ENCODE measurements around the gene FRZB. TPM values are rescaled to one million over a fixed set of nuclear protein-coding genes. Genes with fewer than 3 reads are reported as not detected.

Gene FRZB
- total and polyA plus RNA-seq, 12 donors, result 0.30 to 2.5 (median 1.6) TPM

DNA sequence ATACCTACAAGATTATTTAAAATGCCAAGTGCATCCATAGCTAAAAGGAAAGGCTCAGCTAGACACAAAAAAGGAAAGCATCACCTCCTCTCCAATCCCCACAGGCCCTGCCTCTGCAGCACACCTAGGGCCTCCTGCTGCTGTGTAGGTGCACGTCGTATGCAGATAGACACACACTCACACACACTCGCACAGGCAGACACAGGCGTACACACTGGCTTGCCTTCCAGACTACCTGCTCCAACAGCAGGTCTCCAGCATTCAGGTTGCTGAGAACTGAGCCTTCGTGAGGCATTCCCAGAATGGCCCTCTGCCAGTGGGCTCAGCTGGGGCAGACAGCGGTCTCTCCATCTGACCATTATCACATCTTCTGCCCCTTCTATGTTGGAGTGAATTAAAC is 35.3 kb upstream of the FRZB start:
- Histone ChIP-seq H3K4me3 (no peak overlapping the region), H3K27me3 (no peaks in the 10 kb centered on the region), H3K9me3 (replicated peaks in 1 of 3) (no peaks in the 10 kb centered on the region), H3K4me1 (replicated peaks in 1 of 2) (no peaks in the 10 kb centered on the region), H3K36me3 (replicated peaks in 1 of 2) (no peaks in the 10 kb centered on the region), H3K27ac (no peak overlapping the region)
- WGBS, 4 donors, result 88 to 97% (median 96%) methylated on average over 4 to 6 of the region's 6 CpGs
- TF ChIP-seq, protein P1, sequence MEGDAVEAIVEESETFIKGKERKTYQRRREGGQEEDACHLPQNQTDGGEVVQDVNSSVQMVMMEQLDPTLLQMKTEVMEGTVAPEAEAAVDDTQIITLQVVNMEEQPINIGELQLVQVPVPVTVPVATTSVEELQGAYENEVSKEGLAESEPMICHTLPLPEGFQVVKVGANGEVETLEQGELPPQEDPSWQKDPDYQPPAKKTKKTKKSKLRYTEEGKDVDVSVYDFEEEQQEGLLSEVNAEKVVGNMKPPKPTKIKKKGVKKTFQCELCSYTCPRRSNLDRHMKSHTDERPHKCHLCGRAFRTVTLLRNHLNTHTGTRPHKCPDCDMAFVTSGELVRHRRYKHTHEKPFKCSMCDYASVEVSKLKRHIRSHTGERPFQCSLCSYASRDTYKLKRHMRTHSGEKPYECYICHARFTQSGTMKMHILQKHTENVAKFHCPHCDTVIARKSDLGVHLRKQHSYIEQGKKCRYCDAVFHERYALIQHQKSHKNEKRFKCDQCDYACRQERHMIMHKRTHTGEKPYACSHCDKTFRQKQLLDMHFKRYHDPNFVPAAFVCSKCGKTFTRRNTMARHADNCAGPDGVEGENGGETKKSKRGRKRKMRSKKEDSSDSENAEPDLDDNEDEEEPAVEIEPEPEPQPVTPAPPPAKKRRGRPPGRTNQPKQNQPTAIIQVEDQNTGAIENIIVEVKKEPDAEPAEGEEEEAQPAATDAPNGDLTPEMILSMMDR (IDR thresholded peaks at IDR 0.05), result no peak
- no peak for TF ChIP-seq POLR2A (IDR thresholded peaks at IDR 0.05)
- no peak for DNase-seq
- intact Hi-C loops (cut with DNase I), result no loop called here

DNA sequence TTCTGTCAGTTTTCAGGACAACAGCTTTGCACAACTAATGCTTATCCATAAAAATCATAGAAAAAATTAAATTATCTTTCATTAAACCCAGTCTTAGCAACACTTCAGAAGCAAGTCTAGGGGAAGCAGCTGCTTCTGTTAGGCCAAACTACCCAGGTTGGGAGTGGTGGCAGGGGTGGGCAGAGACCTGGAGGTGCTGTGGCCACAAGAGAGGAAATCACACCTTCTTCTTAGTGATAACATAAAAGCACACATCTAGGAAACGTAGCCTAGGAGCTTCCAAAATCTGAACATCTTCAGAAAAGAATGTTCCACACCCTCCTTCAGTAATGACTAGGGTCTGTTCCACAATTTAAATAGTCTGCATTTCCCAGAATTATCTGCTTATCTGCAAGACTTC is 32.3 kb upstream of the FRZB start:
- Histone ChIP-seq H3K27ac (no peak overlapping the region), H3K4me1 (replicated peaks in 1 of 2) (no peaks in the 10 kb centered on the region), H3K4me3 (no peak overlapping the region), H3K36me3 (replicated peaks in 1 of 2) (no peaks in the 10 kb centered on the region), H3K27me3 (no peaks in the 10 kb centered on the region), H3K9me3 (replicated peaks in 1 of 3) (no peaks in the 10 kb centered on the region)
- TF ChIP-seq POLR2A (IDR thresholded peaks at IDR 0.05), result no peak
- TF ChIP-seq, protein P1 (IDR thresholded peaks at IDR 0.05), result no peak
- 64 to 87% (median 74%) methylated on average over 1 of the region's 1 CpG for WGBS, 4 donors
- intact Hi-C loops (cut with DNase I), result no loop called here
- no peak for DNase-seq

DNA sequence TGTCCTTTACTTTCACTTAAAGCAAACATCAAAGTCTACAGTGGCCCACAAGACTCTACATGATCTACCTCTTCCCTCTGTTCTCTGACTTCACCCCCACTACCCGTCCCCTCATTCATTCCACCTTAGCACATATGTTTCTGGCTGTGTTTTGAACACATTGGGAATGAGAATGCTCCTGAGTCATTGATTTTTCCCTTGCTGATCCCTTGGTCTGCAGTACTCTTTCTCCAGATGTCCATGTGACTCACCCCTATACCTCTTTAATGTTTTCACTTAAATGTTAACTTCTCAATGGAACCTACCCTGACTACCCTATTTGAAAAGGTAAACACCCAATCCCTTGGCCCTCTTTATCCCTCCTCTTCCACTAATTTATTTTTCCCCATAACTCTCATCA is 30.7 kb upstream of the FRZB start:
- Histone ChIP-seq H3K27ac (no peak overlapping the region), H3K4me1 (replicated peaks in 1 of 2) (no peaks in the 10 kb centered on the region), H3K36me3 (replicated peaks in 1 of 2) (no peaks in the 10 kb centered on the region), H3K9me3 (replicated peaks in 1 of 3) (no peaks in the 10 kb centered on the region), H3K27me3 (no peaks in the 10 kb centered on the region), H3K4me3 (no peak overlapping the region)
- TF ChIP-seq, protein P1 (IDR thresholded peaks at IDR 0.05), result no peak
- TF ChIP-seq POLR2A (IDR thresholded peaks at IDR 0.05), result no peak
- DNase-seq, result no peak
- WGBS, 4 donors, result 80 to 91% (median 85%) methylated on average over 1 of the region's 1 CpG
- intact Hi-C loops (cut with DNase I), result no loop called here

- intact Hi-C loops (cut with DNase I), result no loop called here
- Histone ChIP-seq H3K27me3 (no peaks in the 10 kb centered on the region), H3K36me3 (replicated peaks in 1 of 2) (no peaks in the 10 kb centered on the region), H3K4me3 (no peak overlapping the region), H3K4me1 (replicated peaks in 1 of 2) (no peaks in the 10 kb centered on the region), H3K27ac (no peak overlapping the region), H3K9me3 (replicated peaks in 1 of 3) (no peaks in the 10 kb centered on the region)
- TF ChIP-seq POLR2A (IDR thresholded peaks at IDR 0.05), result no peak
- TF ChIP-seq, protein P1 (IDR thresholded peaks at IDR 0.05), result no peak
- WGBS, 4 donors, result 86 to 94% (median 89%) methylated on average over 6 of the region's 6 CpGs
- DNase-seq, result no peak
Measured at GRCh38 chr2:182895798-182896197, 29.4 kb upstream of the FRZB start.

Data from adrenal gland (tissue), 12 donors.